ENCODE data around the gene RNF144A. TPM values are rescaled to one million over a fixed set of nuclear protein-coding genes. Genes with fewer than 3 reads are reported as not detected.

Gene RNF144A
- total RNA-seq, 1 experiment from 2014 or later = 10.6 TPM

- no peak overlapping the region for H3K23ac ChIP-seq (ENCODE audit: insufficient read length, low read depth, low read length)
- H2AFZ ChIP-seq (ENCODE audit: low read length) = no peak overlapping the region
- no peak overlapping the region for H4K5ac ChIP-seq (ENCODE audit: insufficient read length, low read depth, low read length)
- no peaks in the 10 kb centered on the region for H3K27me3 ChIP-seq (ENCODE audit: insufficient read depth, low read length)
- no peak overlapping the region for H4K91ac ChIP-seq (ENCODE audit: insufficient read length, low read depth, low read length)
- H4K20me1 ChIP-seq (ENCODE audit: control insufficient read depth, insufficient read depth, insufficient read length) = no peaks in the 10 kb centered on the region
- no peak overlapping the region for H3K4me3 Mint-ChIP-seq
- no peak overlapping the region for H2BK120ac ChIP-seq (ENCODE audit: low read depth, low read length, poor library complexity, severe bottlenecking)
- H4K8ac ChIP-seq (replicated peaks; ENCODE audit: insufficient read length, low read depth, low read length) = no peak overlapping the region
- no peak overlapping the region for H2BK5ac ChIP-seq (ENCODE audit: insufficient read length, low read length)
- H3K27ac ChIP-seq (ENCODE audit: insufficient read length, low read depth, low read length) = no peak overlapping the region
- H3K4me1 ChIP-seq (ENCODE audit: insufficient read depth, low read length) = no peaks in the 10 kb centered on the region
- H3K36me3 Mint-ChIP-seq (ENCODE audit: insufficient read depth in 1 of 3, low read depth in 3 of 3) = peaks cover 0 to 13% (median 8%) of the 10 kb centered on the region in 3 experiments; a peak in 6 of 7 replicates
- no peak overlapping the region for H3T11ph ChIP-seq (ENCODE audit: low read length)
- WGBS (ENCODE audit: extremely low coverage, insufficient read length, low lambda C conversion rate) = no CpG with 5 or more reads among the region's 18 CpGs
- H3K4me1 Mint-ChIP-seq = no peaks in the 10 kb centered on the region; a peak in 1 of 4 replicates
- no peak overlapping the region for H3K9ac ChIP-seq (ENCODE audit: extremely low read depth, insufficient read length, low read length)
- no peak overlapping the region for H3K56ac ChIP-seq (ENCODE audit: insufficient read length, low read depth, low read length)
- peak; percentile 93 for TF ChIP-seq CTCF (conservative IDR thresholded peaks at IDR 0.05)
- H3K79me1 ChIP-seq (ENCODE audit: insufficient read depth, low read depth, low read length, poor library complexity, severe bottlenecking) = no peaks in the 10 kb centered on the region
- H3K23me2 ChIP-seq (ENCODE audit: insufficient read length, low read depth, low read length, poor library complexity, severe bottlenecking) = no peaks in the 10 kb centered on the region
- no peaks in the 10 kb centered on the region for H3K79me2 ChIP-seq (ENCODE audit: insufficient read depth, low read length)
- no peak overlapping the region for H3K4ac ChIP-seq (ENCODE audit: low read depth, low read length)
- H3K4me2 ChIP-seq (ENCODE audit: insufficient read depth, insufficient read length, low read length) = no peak overlapping the region
- peaks cover 0 to 3% of the 10 kb centered on the region in 2 experiments; a peak in 1 of 5 replicates for H3K9me3 Mint-ChIP-seq
- no peaks in the 10 kb centered on the region for H3K9me3 ChIP-seq (ENCODE audit: control insufficient read depth, low read depth, low read length)
- no peak overlapping the region for H2BK15ac ChIP-seq (ENCODE audit: low read depth, low read length)
- no peak overlapping the region for H3K18ac ChIP-seq (ENCODE audit: insufficient read length, low read depth, low read length)
- no peak overlapping the region for H2BK20ac ChIP-seq (ENCODE audit: low read depth, low read length, poor library complexity, severe bottlenecking)
- no peak overlapping the region for H2AK5ac ChIP-seq (ENCODE audit: insufficient read length, low read length)
- H3K27ac Mint-ChIP-seq = no peak overlapping the region
- H3K27me3 Mint-ChIP-seq (ENCODE audit: low read depth) = no peaks in the 10 kb centered on the region; the same call in 1 of the 2 replicates
- H2BK12ac ChIP-seq (ENCODE audit: insufficient read length, low read depth, low read length) = no peak overlapping the region
- peak; percentile 76 for DNase-seq
- H3K14ac ChIP-seq (ENCODE audit: insufficient read depth, low read length) = no peak overlapping the region
Measured at GRCh38 chr2:7037340-7038333, 120.4 kb downstream of the RNF144A start.

Measured in H9 (cell line).